IPS-20b (cell line): ENCODE measurements around the gene PLSCR4.

Experiments
- H3K27ac ChIP-seq: one replicate; pipeline ENCODE4 v1.5.1; 2013; ENCODE audit warnings: low read length
- H3K27me3 ChIP-seq: 2 replicates; pipeline ENCODE4 v1.6.1; 2013; ENCODE audit warnings: mild to moderate bottlenecking, low read length, inconsistent platforms; ENCODE audit not compliant: insufficient read depth
- H3K36me3 ChIP-seq: 2 replicates; pipeline ENCODE4 v1.6.1; 2013; ENCODE audit warnings: low read depth, mild to moderate bottlenecking, inconsistent platforms, low read length, moderate library complexity; ENCODE audit not compliant: insufficient read depth
- H3K4me1 ChIP-seq: 2 replicates; pipeline ENCODE4 v1.6.1; 2013; ENCODE audit warnings: mild to moderate bottlenecking, control low read depth, inconsistent platforms, low read length, moderate library complexity; ENCODE audit not compliant: insufficient read depth
- H3K4me3 ChIP-seq: 2 replicates; pipeline ENCODE4 v1.5.1; 2013; ENCODE audit warnings: mild to moderate bottlenecking, low read length, inconsistent platforms
- H3K9ac ChIP-seq: 2 replicates; pipeline ENCODE4 v1.6.1; 2013; ENCODE audit warnings: low read depth, mild to moderate bottlenecking, inconsistent platforms, low read length, moderate library complexity
- H3K9me3 ChIP-seq: 2 replicates; pipeline ENCODE4 v1.6.1; 2013; ENCODE audit warnings: mild to moderate bottlenecking, low read depth, low read length, inconsistent platforms; ENCODE audit not compliant: insufficient read depth

PLSCR4 gene

DNA sequence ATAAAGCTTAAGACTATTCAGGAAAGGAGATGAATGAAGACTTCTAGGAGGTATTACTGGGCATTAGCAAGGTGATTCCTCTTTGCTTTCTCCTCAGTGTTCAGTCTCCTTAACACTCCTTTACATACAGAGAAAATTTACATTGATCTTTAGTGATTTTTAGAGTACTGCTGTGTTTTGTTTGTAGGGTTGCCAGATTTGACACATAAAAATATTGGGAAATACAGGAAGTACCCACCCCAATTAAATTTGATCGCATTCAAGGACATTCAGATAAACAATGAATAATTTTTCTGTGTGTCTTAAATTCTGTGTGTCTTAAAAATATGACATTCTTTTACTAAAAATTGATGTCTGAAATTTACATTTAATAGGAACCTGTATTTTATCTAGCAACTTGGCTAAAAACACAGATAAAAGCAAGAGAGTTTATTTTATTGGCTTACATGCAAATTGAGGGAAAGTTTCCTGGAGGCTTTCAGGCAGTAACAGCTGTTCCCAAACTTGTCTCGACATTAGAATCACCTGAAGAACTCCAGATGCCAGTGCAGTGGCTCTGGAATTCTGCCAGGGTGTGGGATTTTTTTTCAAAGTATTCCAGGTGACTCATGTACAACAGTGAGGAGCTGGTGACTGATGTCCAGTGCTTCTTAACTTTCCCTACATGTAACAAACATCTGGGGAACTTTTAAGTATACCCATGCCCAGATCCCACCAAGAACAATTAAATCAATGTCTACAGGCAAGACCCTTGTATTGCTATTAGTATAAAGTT lies 66.5 kb downstream of the PLSCR4 start:
- Histone ChIP-seq H3K27ac (no peak overlapping the region), H3K9me3 (no peaks in the 10 kb centered on the region), H3K27me3 (no peaks in the 10 kb centered on the region), H3K9ac (no peak overlapping the region), H3K4me3 (no peak overlapping the region), H3K36me3 (no peaks in the 10 kb centered on the region), H3K4me1 (no peaks in the 10 kb centered on the region)

DNA sequence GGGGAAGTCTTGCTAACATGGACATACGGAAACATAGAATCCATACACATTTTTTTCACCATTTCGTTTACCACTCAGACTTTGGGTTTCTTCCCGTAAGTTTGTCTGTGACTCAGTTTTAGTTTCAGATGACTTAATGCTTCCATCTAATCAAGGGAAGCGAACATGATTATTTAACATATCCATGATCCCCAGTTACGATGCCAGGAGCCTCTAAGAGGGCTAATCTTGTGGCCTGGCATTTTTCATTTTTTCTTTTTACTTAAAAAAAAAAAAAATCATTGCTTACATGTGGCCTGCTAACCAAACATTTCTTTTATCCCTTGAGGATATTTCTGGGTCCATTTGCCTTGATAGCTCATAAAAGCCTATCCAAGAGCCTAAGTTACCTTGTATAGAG lies 69.7 kb downstream of the PLSCR4 start:
- H3K36me3 ChIP-seq: no peaks in the 10 kb centered on the region
- no peaks in the 10 kb centered on the region for H3K27me3 ChIP-seq
- H3K9ac ChIP-seq: no peak overlapping the region
- no peak overlapping the region for H3K27ac ChIP-seq
- no peaks in the 10 kb centered on the region for H3K4me1 ChIP-seq
- no peaks in the 10 kb centered on the region for H3K9me3 ChIP-seq
- no peak overlapping the region for H3K4me3 ChIP-seq

DNA sequence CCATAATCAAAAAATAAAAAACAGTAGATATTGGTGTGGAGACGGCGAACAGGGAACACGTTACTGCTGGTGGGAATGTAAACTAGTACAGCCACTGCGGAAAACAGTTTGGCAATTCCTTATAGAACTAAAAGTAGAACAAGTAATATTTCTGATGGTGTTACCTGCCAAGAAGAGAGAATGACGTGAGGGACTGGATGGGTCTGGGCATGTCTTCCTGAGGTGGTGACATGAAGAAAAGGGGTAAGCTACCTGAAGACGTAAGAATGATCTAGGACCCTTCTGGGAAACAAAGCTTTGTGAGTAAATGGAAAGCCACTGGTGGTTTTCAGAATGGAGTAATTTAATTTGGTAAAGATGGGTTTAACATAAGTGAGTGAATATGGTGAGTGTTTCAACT lies 70.5 kb downstream of the PLSCR4 start:
- no peaks in the 10 kb centered on the region for H3K9me3 ChIP-seq
- H3K4me3 ChIP-seq: no peak overlapping the region
- no peaks in the 10 kb centered on the region for H3K36me3 ChIP-seq
- no peaks in the 10 kb centered on the region for H3K4me1 ChIP-seq
- H3K27me3 ChIP-seq: no peaks in the 10 kb centered on the region
- H3K27ac ChIP-seq: no peak overlapping the region
- no peak overlapping the region for H3K9ac ChIP-seq

DNA sequence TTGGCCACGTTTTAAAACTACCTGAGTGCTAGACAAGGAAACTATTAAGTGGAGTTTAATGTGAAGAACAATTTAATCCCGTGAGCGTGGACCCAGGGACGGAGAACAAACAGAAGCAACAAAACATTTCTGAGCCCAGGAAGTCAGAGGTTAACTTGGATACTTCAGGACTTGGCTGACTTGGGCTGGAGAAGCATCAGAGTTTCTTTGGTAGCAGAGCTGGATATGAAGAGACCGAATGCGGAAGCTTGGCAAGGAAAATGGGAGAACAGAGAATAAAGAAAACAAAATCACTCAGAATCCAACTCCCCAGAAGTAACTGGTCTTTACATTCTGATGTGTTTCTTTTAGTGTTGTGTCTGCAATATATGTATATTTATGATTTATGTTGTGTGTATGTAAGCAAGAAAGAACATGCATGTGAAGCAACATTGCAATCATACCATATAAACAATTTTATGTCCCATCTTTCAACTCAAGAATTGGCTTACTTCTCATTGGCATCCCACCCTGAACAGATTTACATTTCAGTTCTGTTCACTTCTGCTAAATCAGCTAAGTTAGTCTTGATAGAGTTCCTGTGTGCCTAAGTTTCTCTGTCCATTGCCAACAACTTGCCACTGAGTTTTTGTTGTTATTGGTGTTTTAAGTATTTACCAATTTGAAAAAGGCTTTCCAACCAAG lies 72.8 kb downstream of the PLSCR4 start:
- H3K27me3 ChIP-seq: no peaks in the 10 kb centered on the region
- H3K4me1 ChIP-seq: no peaks in the 10 kb centered on the region

DNA sequence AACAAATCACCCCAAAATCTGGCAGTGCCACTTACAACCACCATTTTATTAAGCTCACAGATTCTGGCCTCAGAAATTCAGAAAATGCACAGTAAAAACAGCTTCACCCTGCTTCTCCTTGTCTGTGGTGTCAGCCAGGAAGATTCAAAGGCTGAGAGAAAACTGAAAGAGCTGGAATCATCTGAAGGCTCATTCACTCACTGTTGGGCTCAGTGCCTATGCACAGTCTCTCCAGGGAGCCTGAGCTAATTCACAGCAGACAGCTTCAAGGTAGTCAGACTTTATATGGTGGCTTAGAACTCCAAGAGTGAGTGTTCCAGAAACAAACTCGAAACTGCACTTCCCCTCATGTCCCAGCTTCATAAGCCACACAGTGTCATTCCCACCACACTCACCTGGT lies 73.4 kb downstream of the PLSCR4 start:
- Histone ChIP-seq H3K4me1 (no peaks in the 10 kb centered on the region), H3K4me3 (no peak overlapping the region), H3K36me3 (no peaks in the 10 kb centered on the region), H3K9ac (no peak overlapping the region), H3K9me3 (no peaks in the 10 kb centered on the region), H3K27ac (no peak overlapping the region), H3K27me3 (no peaks in the 10 kb centered on the region)

More for the DNA sequence above, 72.8 kb downstream of the PLSCR4 start:
- Histone ChIP-seq H3K36me3 (no peaks in the 10 kb centered on the region), H3K4me3 (no peak overlapping the region), H3K9me3 (no peaks in the 10 kb centered on the region), H3K27ac (no peak overlapping the region), H3K9ac (no peak overlapping the region)

DNA sequence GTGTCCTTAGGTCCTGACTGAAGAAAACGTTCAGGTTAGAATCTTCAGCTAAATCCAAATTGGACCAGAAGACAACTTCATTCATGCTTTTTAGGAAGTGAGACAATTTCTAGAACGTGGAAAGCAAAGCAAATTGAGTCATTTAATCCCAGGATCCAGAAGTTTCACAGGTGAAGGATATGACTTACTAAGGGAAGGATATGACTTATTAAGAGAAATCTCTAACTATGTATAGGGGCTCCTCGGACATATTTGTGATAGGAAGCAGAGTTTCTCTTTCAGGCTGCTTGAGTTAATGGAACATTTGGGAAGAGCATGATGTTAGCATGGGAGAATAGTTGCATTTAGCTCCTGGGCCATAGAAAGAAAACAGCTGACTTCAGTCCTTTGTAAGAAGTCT lies 73.8 kb downstream of the PLSCR4 start:
- H3K9ac ChIP-seq: no peak overlapping the region
- no peaks in the 10 kb centered on the region for H3K9me3 ChIP-seq
- H3K27ac ChIP-seq: no peak overlapping the region
- H3K4me1 ChIP-seq: no peaks in the 10 kb centered on the region
- no peak overlapping the region for H3K4me3 ChIP-seq
- H3K27me3 ChIP-seq: no peaks in the 10 kb centered on the region
- no peaks in the 10 kb centered on the region for H3K36me3 ChIP-seq

DNA sequence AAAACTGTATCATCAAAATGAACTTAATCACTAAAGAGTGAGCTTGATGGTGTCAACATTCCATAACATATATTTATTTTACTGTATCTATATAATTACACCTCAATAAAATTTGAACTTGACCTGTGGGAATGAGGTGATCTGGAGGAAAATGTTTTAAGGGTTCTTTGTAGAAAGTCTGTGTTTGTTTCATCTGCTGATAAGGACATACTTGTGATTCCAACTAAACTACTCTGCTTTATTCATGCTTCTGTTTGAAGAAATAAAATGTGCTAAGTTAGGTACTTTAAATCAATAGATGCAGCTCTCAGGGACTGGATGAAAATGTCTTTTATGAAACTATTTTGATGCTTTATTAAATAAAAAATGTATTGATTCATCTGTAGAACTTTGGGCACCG lies 78.3 kb downstream of the PLSCR4 start:
- Histone ChIP-seq H3K36me3 (no peaks in the 10 kb centered on the region), H3K9ac (no peak overlapping the region), H3K9me3 (no peaks in the 10 kb centered on the region), H3K4me3 (no peak overlapping the region), H3K27ac (no peak overlapping the region), H3K27me3 (no peaks in the 10 kb centered on the region), H3K4me1 (no peaks in the 10 kb centered on the region)

DNA sequence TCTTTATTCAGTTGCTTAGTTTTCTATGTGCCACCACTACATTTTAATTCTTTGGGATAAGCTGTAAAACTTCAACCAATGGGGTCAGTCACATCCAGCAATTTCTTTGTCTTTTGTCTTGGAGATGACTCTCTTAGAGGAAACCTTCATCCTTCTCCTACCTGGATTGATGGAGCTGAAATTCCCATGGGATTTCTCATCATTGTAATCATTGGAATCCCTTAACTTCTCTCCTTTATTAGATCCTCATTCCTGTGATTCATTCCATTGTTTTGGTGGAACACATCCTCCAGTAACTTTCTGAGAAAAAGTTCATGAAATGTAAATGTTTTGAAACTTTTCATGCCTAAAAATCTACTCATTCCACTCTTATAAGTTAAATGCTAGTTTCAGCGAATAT lies 80.3 kb downstream of the PLSCR4 start:
- Histone ChIP-seq H3K4me3 (no peak overlapping the region), H3K9ac (no peak overlapping the region), H3K36me3 (no peaks in the 10 kb centered on the region), H3K9me3 (no peaks in the 10 kb centered on the region), H3K27ac (no peak overlapping the region), H3K4me1 (no peaks in the 10 kb centered on the region), H3K27me3 (no peaks in the 10 kb centered on the region)

DNA sequence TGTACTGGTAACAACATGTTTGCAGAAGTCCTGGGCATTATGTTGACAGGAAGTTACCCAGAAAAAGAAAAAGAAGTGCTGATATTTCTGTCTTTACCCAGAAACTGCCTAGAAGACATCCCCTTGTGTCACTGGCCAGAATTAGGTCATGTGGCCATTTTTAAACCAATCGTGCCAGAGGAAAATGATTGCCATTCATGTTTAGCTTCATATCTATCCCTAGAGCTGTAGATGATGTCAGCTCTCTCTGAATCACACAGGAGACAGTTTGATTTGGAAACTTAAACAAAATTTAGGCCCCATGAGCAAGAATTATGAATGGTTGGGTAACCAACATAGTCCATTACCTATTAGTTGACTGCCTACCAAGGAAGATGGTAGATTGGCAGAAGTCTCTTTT lies 81.0 kb downstream of the PLSCR4 start:
- H3K9me3 ChIP-seq: no peaks in the 10 kb centered on the region
- H3K27ac ChIP-seq: no peak overlapping the region
- H3K9ac ChIP-seq: no peak overlapping the region
- H3K27me3 ChIP-seq: no peaks in the 10 kb centered on the region
- H3K36me3 ChIP-seq: no peaks in the 10 kb centered on the region
- H3K4me1 ChIP-seq: peaks cover 3% of the 10 kb centered on the region; the same call in 1 of the 2 replicates
- H3K4me3 ChIP-seq: no peak overlapping the region

DNA sequence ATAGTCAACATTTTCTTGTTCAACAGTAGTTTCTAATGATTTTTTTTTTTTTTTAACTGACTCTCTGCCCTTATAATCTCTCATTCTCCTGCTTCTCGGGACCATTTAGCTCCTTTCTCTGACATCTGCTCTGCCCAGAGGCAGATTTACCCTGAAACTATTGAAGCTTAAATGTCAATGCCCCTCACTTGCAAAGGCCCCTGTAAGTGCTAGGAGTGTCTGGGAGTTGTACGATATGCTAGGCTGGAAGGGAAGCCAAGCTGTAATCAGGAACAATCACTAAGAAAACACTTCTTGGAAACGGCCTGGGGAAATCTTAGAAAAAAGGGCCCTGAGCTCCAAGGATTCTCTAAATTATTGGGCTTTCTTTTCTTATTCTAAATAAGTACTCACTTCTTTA lies 84.1 kb downstream of the PLSCR4 start:
- peaks cover 12% of the 10 kb centered on the region; the same call in 1 of the 2 replicates for H3K27me3 ChIP-seq
- H3K36me3 ChIP-seq: no peaks in the 10 kb centered on the region
- no peak overlapping the region for H3K9ac ChIP-seq
- no peaks in the 10 kb centered on the region for H3K9me3 ChIP-seq
- no peak overlapping the region for H3K4me3 ChIP-seq
- H3K4me1 ChIP-seq: peaks cover 4% of the 10 kb centered on the region; the same call in 1 of the 2 replicates
- no peak overlapping the region for H3K27ac ChIP-seq

DNA sequence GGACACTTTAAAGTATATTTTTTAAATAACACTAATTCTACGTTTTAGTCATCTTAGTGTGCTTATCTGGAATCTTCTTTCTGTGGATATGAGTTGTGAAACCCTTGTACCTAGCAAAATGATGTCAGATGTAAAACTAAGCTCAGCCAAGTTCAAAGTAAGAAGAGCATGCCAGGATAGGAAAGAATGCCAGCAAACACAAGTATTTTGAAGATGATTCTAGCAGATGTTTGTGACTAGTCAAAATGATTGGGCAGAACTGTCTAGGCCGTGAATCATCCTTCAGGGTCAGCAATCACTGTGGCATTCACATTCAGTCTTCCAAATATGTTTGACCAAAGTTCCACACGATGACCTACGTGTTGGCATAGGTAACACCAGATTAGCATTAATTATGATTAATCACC lies 84.5 kb downstream of the PLSCR4 start:
- Histone ChIP-seq H3K9me3 (no peaks in the 10 kb centered on the region), H3K9ac (no peak overlapping the region), H3K27ac (no peak overlapping the region), H3K36me3 (no peaks in the 10 kb centered on the region), H3K4me3 (no peak overlapping the region), H3K27me3 (peaks cover 16% of the 10 kb centered on the region; the same call in 1 of the 2 replicates), H3K4me1 (peaks cover 4% of the 10 kb centered on the region; the same call in 1 of the 2 replicates)

DNA sequence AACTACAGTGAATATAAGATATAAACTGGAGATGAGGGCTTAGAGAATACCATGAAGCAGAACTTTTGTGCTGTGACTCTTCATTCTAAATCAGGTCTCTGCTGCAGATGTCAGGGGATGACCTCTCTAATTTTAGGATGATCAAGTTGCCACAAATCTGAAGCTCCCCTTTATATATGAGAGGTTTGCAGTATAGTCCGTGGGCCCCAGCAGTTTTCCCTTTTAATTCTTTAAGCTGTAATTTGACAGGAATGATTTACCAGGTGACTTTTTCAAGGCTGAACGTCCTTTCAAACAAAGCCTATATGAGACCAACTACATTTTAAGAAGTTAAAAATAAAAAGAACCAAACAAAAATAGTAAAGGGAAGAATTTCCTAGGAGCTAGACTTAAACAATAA lies 85.0 kb downstream of the PLSCR4 start:
- Histone ChIP-seq H3K4me3 (no peak overlapping the region), H3K9me3 (no peaks in the 10 kb centered on the region), H3K9ac (no peak overlapping the region), H3K4me1 (peaks cover 4% of the 10 kb centered on the region; the same call in 1 of the 2 replicates), H3K27ac (no peak overlapping the region), H3K27me3 (peaks cover 17% of the 10 kb centered on the region; the same call in 1 of the 2 replicates), H3K36me3 (no peaks in the 10 kb centered on the region)
